ENCODE measurements around the gene CISD1. TPM values are rescaled to one million over a fixed set of nuclear protein-coding genes. Genes with fewer than 3 reads are reported as not detected.

The CISD1 gene
- total RNA-seq, 4 donors from 2014 or later: 10.5 to 42.1 (median 13.1) TPM

GRCh38 chr10:58299580-58299979 is 30.6 kb downstream of the CISD1 start:
- TF ChIP-seq POLR2A (IDR thresholded peaks at IDR 0.05) (no peak), CTCF (IDR thresholded peaks at IDR 0.05) (no peak)
- intact Hi-C loops (cut with DNase I; ENCODE audit: low total_unique reads): no loop called here
- peak; percentile 27 to 85 for DNase-seq (ENCODE audit: low spot score in 2 of 2)
- 9 to 10% methylated on average over 4 of the region's 4 CpGs for WGBS, 2 donors
- no peak overlapping the region for H3K4me3 ChIP-seq (ENCODE audit: low read depth, poor library complexity, severe bottlenecking)

DNA sequence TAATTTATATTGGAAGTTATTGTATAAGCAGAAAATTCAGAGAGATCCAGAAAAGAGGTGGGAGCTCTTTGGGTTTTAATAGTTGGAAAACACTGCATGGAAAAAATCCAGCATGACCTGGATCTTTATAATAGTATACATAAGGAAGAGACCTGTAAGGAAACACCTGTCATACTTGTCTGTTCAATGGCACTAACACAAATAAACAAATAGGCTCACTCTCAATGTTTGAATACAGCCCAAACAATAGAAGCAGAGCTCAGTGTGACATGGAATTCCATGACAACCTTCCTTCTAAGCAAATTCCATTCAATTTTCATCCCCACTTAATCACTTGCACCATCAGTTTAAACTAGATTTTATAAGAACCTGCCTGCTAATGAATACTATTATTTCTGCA is 31.7 kb downstream of the CISD1 start:
- TF ChIP-seq POLR2A (IDR thresholded peaks at IDR 0.05): no peak
- no peak for TF ChIP-seq CTCF (IDR thresholded peaks at IDR 0.05)
- intact Hi-C loops (cut with DNase I; ENCODE audit: low total_unique reads): no loop called here
- no peak overlapping the region for H3K4me3 ChIP-seq (ENCODE audit: low read depth, poor library complexity, severe bottlenecking)
- no peak for DNase-seq (ENCODE audit: low spot score in 2 of 2)

DNA sequence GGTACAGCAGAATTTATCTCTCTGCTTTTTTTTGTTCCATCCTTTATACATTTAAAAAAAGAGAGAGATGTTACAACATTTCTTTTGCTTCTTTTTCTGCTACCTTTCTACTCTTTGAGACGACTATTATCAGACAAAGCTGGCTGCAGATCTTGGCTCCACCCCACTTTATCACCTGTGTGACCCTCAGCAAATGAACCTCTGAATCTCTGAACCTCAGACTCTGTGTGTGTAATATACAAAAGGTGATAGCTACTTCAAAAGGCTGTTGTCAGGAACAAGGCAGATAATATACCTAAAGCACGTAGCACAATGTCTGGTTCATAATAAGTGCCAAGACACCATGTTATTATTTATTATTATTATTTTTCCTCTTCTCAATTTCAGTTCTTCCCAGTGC is 33.3 kb downstream of the CISD1 start:
- intact Hi-C loops (cut with DNase I; ENCODE audit: low total_unique reads): no loop called here

GRCh38 chr10:58304099-58304633 is 35.2 kb downstream of the CISD1 start:
- no peak for TF ChIP-seq POLR2A (IDR thresholded peaks at IDR 0.05)
- TF ChIP-seq CTCF (IDR thresholded peaks at IDR 0.05): no peak
- H3K4me3 ChIP-seq (ENCODE audit: low read depth, poor library complexity, severe bottlenecking): no peak overlapping the region
- DNase-seq (ENCODE audit: low spot score in 2 of 2): no peak
- intact Hi-C loops (cut with DNase I; ENCODE audit: low total_unique reads): no loop called here
- 77 to 81% methylated on average over 3 of the region's 3 CpGs for WGBS, 2 donors

More for the DNA sequence above, 33.3 kb downstream of the CISD1 start:
- no peak for DNase-seq (ENCODE audit: low spot score in 2 of 2)
- no peak overlapping the region for H3K4me3 ChIP-seq (ENCODE audit: low read depth, poor library complexity, severe bottlenecking)
- TF ChIP-seq CTCF (IDR thresholded peaks at IDR 0.05) (no peak), POLR2A (IDR thresholded peaks at IDR 0.05) (no peak)
- WGBS, 2 donors: 52 to 64% methylated on average over 2 of the region's 2 CpGs

DNA sequence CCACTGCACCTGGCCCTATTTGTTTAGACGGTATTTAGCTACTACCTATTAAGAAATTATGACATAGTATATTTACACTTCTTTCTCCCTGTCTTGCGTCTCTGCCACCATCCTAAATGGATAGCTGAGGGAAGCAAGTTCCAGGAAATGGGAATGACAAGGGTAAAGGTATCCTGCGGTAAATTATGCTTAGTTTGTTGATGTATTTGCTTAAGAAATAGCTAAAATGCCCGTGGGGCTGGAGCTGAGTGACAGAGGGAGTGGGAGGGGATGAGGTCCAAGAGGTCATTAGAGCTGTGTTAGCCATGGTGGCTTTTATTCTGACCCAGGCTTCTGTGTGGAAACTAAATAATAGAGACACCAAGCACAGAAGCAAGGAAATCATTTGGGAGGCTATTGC is 36.9 kb downstream of the CISD1 start:
- H3K4me3 ChIP-seq (ENCODE audit: low read depth, poor library complexity, severe bottlenecking): no peak overlapping the region
- DNase-seq (ENCODE audit: low spot score in 2 of 2): no peak
- 51 to 61% methylated on average over 4 of the region's 4 CpGs for WGBS, 2 donors
- TF ChIP-seq CTCF (IDR thresholded peaks at IDR 0.05) (no peak), POLR2A (IDR thresholded peaks at IDR 0.05) (no peak)
- intact Hi-C loops (cut with DNase I; ENCODE audit: low total_unique reads): no loop called here

- intact Hi-C loops (cut with DNase I; ENCODE audit: low total_unique reads): no loop called here
- TF ChIP-seq CTCF (IDR thresholded peaks at IDR 0.05) (no peak), POLR2A (IDR thresholded peaks at IDR 0.05) (no peak)
- 92 to 95% methylated on average over 3 of the region's 3 CpGs for WGBS, 2 donors
- DNase-seq (ENCODE audit: low spot score in 2 of 2): no peak
- H3K4me3 ChIP-seq (ENCODE audit: low read depth, poor library complexity, severe bottlenecking): no peak overlapping the region
Measured at GRCh38 chr10:58307676-58308075, 38.7 kb downstream of the CISD1 start.
